Activated CD4-positive, alpha-beta T cell treated with anti-CD3 and anti-CD28 coated beads, Interleukin-2, amount 50 U/mL, for 1 hour (primary cell): ENCODE measurements around the gene GNB3.

Source experiments
- DNase-seq: peaks from one replicate; pipeline ENCODE4 v3.0.0-alpha.2; 2020

The GNB3 gene

GRCh38 chr12:6839482-6840201 is 1.1 kb upstream of the GNB3 start:
- DNase-seq, result no peak

- DNase-seq, result no peak
These were observed 395 bp upstream of the GNB3 start for GRCh38 chr12:6840330-6840729.

GRCh38 chr12:6842075-6842474 is 1.4 kb downstream of the GNB3 start:
- no peak for DNase-seq

- no peak for DNase-seq
These were observed 2.6 kb downstream of the GNB3 start for GRCh38 chr12:6843118-6843902.

- DNase-seq, result no peak
These were observed 4.7 kb downstream of the GNB3 start for GRCh38 chr12:6845395-6845794.

DNA sequence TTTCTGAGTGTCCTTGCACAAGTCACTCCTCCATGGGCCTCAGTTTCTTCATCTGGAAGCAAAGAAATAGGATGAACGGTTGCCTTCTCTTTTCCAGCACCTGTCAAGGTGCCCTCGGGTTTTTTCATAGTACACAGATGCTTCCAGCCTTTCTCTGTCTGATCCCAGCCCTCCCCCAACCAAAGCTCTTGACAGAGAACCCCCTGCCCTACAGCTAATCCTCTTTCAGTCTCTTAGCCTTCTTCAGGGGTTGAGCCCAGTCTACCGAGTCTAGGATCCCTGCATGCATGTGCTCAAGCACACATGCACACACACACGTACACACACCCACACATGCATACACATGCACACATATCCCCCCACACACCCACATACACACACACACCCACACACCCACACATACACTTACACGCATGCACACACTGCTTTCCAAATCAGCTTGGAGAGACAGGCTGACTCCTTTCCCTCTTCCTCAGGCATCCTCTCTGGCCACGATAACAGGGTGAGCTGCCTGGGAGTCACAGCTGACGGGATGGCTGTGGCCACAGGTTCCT is 5.7 kb downstream of the GNB3 start:
- DNase-seq, result no peak

- DNase-seq, result no peak
These were observed 7.0 kb downstream of the GNB3 start for GRCh38 chr12:6847676-6848075.

- DNase-seq, result no peak
These were observed 8.7 kb downstream of the GNB3 start for GRCh38 chr12:6849427-6849826.

GRCh38 chr12:6849976-6850560 is 9.3 kb downstream of the GNB3 start:
- DNase-seq, result no peak

- DNase-seq, result no peak
These were observed 10.0 kb downstream of the GNB3 start for GRCh38 chr12:6850796-6851152.

- DNase-seq, result peak; percentile 88
These were observed 10.6 kb downstream of the GNB3 start, which contains the start of gene CDCA3 for GRCh38 chr12:6851153-6851920. CDCA3 (minus strand) TSS chr12:6851286; CDS start chr12:6850952, 334 bp downstream.

DNA sequence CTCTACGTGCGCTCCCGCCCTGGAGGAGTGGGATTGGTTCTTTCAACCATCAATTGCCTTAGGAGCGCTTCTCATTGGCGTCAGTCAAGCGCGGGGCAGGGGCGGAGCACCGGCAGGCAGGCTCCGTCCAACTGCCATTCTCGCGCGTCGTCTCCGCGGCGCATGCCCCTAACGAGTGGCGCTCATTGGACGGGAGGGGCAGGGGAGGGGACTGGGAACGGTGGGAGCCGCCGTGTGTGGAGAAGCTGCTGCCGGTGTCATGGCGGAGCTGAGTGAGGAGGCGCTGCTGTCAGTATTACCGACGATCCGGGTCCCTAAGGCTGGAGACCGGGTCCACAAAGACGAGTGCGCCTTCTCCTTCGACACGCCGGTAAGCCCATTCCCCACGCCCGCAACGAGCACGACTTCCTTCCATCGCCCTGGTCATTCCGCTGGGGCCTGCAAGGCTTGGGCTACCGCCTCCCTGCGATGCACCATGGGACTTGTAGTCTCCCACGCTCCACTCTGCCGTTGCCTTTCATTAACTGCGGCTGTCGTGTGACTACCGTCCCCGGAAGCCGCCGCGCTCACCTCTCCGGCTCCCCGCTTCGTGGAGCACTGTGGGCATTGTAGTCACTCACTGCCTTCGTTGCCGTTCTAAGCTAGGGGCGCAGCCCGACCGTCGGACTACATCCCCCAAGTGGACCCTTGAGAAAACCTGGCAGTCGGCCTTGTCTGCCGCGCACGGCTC is 11.4 kb downstream of the GNB3 start, which contains the start of gene USP5:
Gene USP5 (plus strand): TSS at position 230 of the 730 bp plus-strand sequence. CDS start 30 bp downstream, at position 260.
- DNase-seq, result peak; percentile 97

DNA sequence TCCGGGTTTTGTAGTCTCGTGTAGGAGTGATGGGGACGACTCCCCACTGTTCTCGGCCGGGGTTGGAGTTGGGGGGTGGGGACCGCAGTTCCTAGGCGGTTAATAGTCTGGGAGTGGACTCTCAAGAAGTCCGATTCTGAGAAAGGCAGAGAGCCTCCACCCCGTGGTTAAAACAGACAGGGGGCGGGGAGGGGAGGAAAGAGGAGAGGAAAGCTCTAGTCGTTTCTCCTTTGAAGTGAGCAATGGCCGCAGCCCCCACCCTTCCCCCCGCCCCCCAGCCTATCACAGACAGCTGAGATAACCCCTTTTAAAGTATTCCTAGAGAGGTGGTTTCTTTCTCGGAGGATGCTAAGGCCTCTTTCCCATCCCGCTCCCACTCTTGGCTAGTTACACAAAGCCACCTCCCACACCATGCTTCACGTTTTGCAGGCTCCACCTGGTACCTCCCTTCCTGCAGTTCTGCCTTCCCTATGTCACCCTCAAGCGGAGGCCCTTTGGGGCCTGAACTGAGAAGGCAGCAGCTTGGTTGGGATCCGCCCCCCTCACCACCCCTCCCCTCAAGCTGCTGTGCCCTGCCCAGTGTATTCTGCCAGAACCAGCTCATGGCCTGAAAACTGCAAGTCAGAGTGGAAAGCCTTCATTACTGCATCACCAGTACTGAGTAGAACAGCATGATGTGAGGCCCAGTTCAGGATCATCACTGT is 12.1 kb downstream of the GNB3 start:
- DNase-seq, result peak; percentile 54

- DNase-seq, result no peak
These were observed 12.9 kb downstream of the GNB3 start for GRCh38 chr12:6853626-6854025.

- no peak for DNase-seq
These were observed 13.3 kb downstream of the GNB3 start for GRCh38 chr12:6854036-6854435.

- DNase-seq, result no peak
These were observed 14.6 kb downstream of the GNB3 start for GRCh38 chr12:6855322-6855721.

GRCh38 chr12:6858799-6859198 is 18.1 kb downstream of the GNB3 start:
- no peak for DNase-seq

GRCh38 chr12:6860116-6860515 is 19.4 kb downstream of the GNB3 start:
- DNase-seq, result no peak

DNA sequence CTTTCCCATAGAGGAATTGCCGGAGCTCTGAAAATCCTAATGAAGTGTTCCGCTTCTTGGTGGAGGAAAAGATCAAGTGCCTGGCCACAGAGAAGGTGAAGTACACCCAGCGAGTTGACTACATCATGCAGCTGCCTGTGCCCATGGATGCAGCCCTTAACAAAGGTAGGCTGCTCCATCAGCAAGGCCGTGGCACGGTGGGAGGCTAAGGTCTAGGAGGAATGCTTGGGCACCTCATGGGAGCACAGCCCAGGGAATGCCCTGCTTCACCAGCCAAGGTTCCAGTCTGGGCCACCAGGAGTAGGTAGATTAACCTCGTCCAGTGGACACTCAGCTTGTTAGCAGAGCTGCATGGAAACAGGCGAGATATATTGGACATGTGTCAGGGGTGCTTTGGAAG is 20.2 kb downstream of the GNB3 start:
- DNase-seq, result no peak

DNA sequence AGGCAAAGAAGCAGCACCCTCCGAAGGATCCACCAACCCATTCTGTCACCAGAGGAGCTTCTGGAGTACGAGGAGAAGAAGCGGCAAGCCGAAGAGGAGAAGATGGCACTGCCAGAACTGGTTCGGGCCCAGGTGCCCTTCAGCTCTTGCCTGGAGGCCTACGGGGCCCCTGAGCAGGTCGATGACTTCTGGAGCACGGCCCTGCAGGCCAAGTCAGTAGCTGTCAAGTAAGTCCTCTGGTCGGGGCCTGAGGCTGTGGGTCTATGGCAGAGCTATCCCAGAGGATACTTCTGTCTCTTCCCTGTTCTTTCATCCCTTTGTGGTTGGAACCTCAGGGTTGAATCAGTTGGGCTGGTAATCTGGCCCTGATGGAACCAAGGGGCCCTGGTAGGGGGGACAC is 20.7 kb downstream of the GNB3 start:
- DNase-seq, result no peak

DNA sequence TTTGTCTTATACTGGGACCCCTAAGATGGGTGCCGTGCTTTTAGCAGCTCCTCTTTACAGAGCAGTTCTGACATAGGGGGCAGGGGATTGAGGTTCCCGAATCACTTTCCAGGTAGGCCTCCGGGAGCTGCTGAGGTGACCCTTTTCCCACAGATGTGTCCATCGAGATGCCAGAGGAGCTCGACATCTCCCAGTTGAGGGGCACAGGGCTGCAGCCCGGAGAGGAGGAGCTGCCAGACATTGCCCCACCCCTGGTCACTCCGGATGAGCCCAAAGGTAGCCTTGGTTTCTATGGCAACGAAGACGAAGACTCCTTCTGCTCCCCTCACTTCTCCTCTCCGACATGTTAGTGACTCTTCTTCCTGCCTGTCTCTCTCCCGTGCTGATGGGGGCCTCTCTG is 22.3 kb downstream of the GNB3 start:
- DNase-seq, result no peak
